ENCODE results near the gene SENP7.
"Not testable (repeated sequence)": the region's sequence is repeated elsewhere in the genome, so short reads cannot be mapped to it uniquely, and the experiment has no call there.

The SENP7 gene

GRCh38 chr3:101438641-101439040 lies 74.4 kb downstream of the SENP7 start:
- not testable (repeated sequence) for DNase-seq (ENCODE audit: low read depth)

- DNase-seq (ENCODE audit: low read depth): no peak
Measured at GRCh38 chr3:101433652-101434051, 79.4 kb downstream of the SENP7 start.

- no peak for DNase-seq (ENCODE audit: low read depth)
Measured at GRCh38 chr3:101423984-101424888, 88.8 kb downstream of the SENP7 start.

- DNase-seq (ENCODE audit: low read depth): no peak
Measured at GRCh38 chr3:101418851-101419250, 94.2 kb downstream of the SENP7 start.

GRCh38 chr3:101414121-101414520 lies 98.9 kb downstream of the SENP7 start:
- DNase-seq (ENCODE audit: low read depth): no peak

- DNase-seq (ENCODE audit: low read depth): no peak
Measured at GRCh38 chr3:101413656-101414055, 99.4 kb downstream of the SENP7 start.

GRCh38 chr3:101391413-101391950 lies 121.5 kb downstream of the SENP7 start:
- DNase-seq (ENCODE audit: low read depth): no peak

- no peak for DNase-seq (ENCODE audit: low read depth)
Measured at GRCh38 chr3:101388706-101389105, 124.3 kb downstream of the SENP7 start.

- no peak for DNase-seq (ENCODE audit: low read depth)
Measured at GRCh38 chr3:101387351-101387750, 125.7 kb downstream of the SENP7 start.

GRCh38 chr3:101384426-101384825 lies 128.6 kb downstream of the SENP7 start:
- no peak for DNase-seq (ENCODE audit: low read depth)

GRCh38 chr3:101383656-101384055 lies 129.4 kb downstream of the SENP7 start:
- DNase-seq (ENCODE audit: low read depth): no peak

- DNase-seq (ENCODE audit: low read depth): no peak
Measured at GRCh38 chr3:101383156-101383575, 129.8 kb downstream of the SENP7 start.

- no peak for DNase-seq (ENCODE audit: low read depth)
Measured at GRCh38 chr3:101381809-101382208, 131.2 kb downstream of the SENP7 start.

GRCh38 chr3:101379658-101380376 lies 133.2 kb downstream of the SENP7 start:
- DNase-seq (ENCODE audit: low read depth): no peak

GRCh38 chr3:101377796-101378195 lies 135.2 kb downstream of the SENP7 start:
- DNase-seq (ENCODE audit: low read depth): no peak

GRCh38 chr3:101377209-101377608 lies 135.8 kb downstream of the SENP7 start:
- DNase-seq (ENCODE audit: low read depth): no peak

- DNase-seq (ENCODE audit: low read depth): no peak
Measured at GRCh38 chr3:101375586-101375985, 137.4 kb downstream of the SENP7 start.

GRCh38 chr3:101362406-101362805 lies 150.6 kb downstream of the SENP7 start:
- no peak for DNase-seq (ENCODE audit: low read depth)

- DNase-seq (ENCODE audit: low read depth): no peak
Measured at GRCh38 chr3:101351829-101352228, 161.2 kb downstream of the SENP7 start.

- no peak for DNase-seq (ENCODE audit: low read depth)
Measured at GRCh38 chr3:101340591-101340990, 172.4 kb downstream of the SENP7 start.

- no peak for DNase-seq (ENCODE audit: low read depth)
Measured at GRCh38 chr3:101333883-101334282, 179.1 kb downstream of the SENP7 start.

GRCh38 chr3:101329016-101329673 lies 183.9 kb downstream of the SENP7 start:
- DNase-seq (ENCODE audit: low read depth): no peak
